Urinary bladder (tissue), 4 donors: ENCODE measurements around the gene CDK5RAP1. TPM values are rescaled to one million over a fixed set of nuclear protein-coding genes. Genes with fewer than 3 reads are reported as not detected.
"Not testable (repeated sequence)": the region's sequence is repeated elsewhere in the genome, so short reads cannot be mapped to it uniquely, and the experiment has no call there.

Source experiments
- DNase-seq: peaks from one replicate; pipeline ENCODE4 v3.0.0-alpha.2; 2015; ENCODE audit errors: extremely low spot score
- H3K27ac ChIP-seq: one replicate; pipeline ENCODE4 v1.5.1; 2013; ENCODE audit warnings: low read depth, mild to moderate bottlenecking, moderate library complexity
- H3K36me3 ChIP-seq: one replicate; pipeline ENCODE4 v1.6.1; 2013; ENCODE audit warnings: mild to moderate bottlenecking, moderate library complexity; ENCODE audit not compliant: insufficient read depth
- H3K4me1 ChIP-seq: one replicate; pipeline ENCODE4 v1.6.1; 2013; ENCODE audit warnings: mild to moderate bottlenecking, moderate library complexity; ENCODE audit not compliant: insufficient read depth
- H3K4me3 ChIP-seq: one replicate; pipeline ENCODE4 v1.5.1; 2013; ENCODE audit warnings: low read depth, low read length
- WGBS: extraction: QIAGEN DNeasy Blood & Tissue Kit; methylation state at CpG from one replicate; pipeline ENCODE4 v1.1.7; 2013; 5-methylcytosine and 5-hydroxymethylcytosine counted together
- polyA plus RNA-seq: library from polyadenylated mRNA; stranded (reverse); fragments of 200-250 nt; gene quantifications from one replicate; pipeline ENCODE4 v1.2.3, GENCODE V29; 2013
- total RNA-seq: library from RNA; depleted of rRNA; stranded (reverse); fragments of >200 nt; gene quantifications from one replicate; pipeline ENCODE4 v1.2.3, GENCODE V29; 2014
- donor health status: healthy with polysubstance abuse.
- donor health status: healthy.

Gene CDK5RAP1
- total and polyA plus RNA-seq, 2 donors: 16.5 to 22.6 TPM

DNA sequence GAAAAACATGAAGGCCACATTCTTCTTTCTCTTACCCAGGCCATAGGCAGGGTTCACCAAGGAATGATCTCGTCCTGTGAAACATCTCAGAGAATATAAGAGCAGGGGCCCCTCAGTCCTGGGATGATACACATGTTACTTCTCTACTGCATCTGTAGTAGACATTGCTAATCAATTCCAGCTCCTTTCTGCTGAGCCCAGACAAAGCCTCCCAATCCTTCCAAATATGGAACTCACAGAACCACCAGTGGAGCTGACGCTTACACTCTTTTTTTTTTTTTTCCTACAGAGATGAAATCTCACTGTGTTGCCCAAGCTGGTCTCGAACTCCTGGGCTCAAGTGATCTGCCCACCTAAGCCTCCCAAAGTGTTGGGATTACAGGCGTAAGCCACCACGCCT, 33.1 kb upstream of the CDK5RAP1 start:
- Histone ChIP-seq H3K27ac (no peak overlapping the region), H3K36me3 (peaks cover 2% of the 10 kb centered on the region), H3K4me3 (no peak overlapping the region), H3K4me1 (no peaks in the 10 kb centered on the region)
- 86% methylated on average over 5 of the region's 5 CpGs for WGBS
- no peak for DNase-seq

DNA sequence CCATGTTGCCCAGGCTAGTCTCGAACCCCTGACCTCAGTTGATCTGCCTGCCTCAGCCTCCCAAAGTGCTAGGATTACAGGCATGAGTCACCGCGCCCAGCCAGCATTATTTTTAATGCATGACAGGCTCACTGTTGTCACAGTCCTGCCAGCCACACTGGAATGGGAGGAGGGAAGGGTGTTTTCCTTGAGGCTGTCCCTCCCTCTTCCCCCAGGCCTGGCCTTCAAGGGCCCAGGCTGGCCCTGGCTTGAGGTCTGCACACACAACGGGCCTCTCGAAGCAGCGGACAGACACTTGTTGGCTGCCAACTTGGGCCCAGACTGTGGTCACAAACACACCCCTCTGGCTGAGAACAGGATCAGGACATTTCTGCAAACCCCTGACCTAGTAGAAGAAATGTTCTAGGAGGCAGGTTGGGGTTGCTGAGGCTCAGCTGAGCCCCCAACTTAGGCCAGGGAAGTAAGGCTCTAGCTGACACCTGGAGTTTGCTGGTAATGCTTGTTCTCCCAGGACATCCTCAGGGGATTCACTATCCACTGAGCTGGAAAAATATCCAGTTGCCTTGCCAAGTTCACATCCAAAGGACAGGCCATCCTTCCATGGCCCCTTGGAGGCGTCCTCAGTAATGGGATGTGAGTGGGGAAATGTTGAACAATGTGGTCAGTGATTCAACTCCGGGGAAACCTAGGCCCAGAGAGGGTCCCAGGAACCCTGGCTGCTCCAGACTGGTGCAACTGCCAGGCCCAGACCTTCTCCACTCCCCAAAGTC, 32.3 kb upstream of the CDK5RAP1 start:
- Histone ChIP-seq H3K4me3 (no peak overlapping the region), H3K27ac (no peak overlapping the region), H3K4me1 (no peaks in the 10 kb centered on the region), H3K36me3 (peaks cover 2% of the 10 kb centered on the region)
- WGBS: 80% methylated on average over 8 of the region's 8 CpGs
- DNase-seq: no peak

DNA sequence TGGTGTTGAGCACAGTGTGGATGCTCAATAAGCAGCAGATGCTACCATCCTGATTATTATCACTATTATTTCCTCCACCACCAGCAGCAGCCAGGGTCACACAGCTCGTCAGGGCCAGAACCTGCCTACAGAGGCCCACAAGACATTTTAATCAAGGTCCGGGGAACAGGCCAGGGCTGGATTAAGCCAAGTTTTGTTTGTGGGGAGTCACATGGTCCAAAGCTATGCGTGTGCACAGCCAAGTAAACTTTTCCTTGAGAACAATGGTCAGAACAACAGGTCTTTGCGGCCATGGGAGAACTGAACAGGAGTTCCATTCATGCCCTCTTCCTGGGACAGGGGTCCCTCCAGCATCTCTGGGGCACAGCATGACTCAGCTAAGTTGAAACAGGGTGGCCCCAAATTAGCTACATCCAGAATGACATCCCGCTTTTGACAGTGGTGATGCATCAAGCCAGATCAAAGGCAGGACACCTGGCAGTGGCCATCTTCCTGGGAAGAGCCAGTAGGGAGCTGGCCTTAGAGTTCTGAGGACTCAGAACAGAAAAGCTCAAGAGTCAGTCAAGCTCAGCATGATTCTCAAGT, 30.6 kb upstream of the CDK5RAP1 start:
- Histone ChIP-seq H3K36me3 (no peaks in the 10 kb centered on the region), H3K4me1 (no peaks in the 10 kb centered on the region), H3K4me3 (no peak overlapping the region), H3K27ac (no peak overlapping the region)
- WGBS: 43% methylated on average over 5 of the region's 5 CpGs
- no peak for DNase-seq

DNA sequence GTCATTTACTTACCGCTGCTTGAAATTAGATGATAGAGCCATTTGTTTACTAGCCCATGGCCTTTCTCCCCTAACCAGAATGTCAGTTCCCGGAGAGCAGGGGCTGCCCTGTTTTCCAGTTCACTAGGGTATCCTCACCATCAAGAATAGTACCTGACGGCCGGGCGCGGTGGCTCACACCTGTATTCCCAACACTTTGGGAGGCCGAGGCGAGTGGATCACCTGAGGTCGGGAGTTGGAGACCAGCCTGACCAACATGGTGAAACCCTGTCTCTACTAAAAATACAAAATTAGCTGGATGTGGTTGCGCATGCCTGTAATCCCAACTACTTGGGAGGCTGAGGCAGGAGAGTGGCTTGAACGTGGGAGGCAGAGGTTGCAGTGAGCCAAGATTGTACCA, 22.6 kb upstream of the CDK5RAP1 start:
- H3K36me3 ChIP-seq, H3K4me1 ChIP-seq, H3K4me3 ChIP-seq, DNase-seq, H3K27ac ChIP-seq: not testable (repeated sequence)
- WGBS: 83% methylated on average over 11 of the region's 11 CpGs

DNA sequence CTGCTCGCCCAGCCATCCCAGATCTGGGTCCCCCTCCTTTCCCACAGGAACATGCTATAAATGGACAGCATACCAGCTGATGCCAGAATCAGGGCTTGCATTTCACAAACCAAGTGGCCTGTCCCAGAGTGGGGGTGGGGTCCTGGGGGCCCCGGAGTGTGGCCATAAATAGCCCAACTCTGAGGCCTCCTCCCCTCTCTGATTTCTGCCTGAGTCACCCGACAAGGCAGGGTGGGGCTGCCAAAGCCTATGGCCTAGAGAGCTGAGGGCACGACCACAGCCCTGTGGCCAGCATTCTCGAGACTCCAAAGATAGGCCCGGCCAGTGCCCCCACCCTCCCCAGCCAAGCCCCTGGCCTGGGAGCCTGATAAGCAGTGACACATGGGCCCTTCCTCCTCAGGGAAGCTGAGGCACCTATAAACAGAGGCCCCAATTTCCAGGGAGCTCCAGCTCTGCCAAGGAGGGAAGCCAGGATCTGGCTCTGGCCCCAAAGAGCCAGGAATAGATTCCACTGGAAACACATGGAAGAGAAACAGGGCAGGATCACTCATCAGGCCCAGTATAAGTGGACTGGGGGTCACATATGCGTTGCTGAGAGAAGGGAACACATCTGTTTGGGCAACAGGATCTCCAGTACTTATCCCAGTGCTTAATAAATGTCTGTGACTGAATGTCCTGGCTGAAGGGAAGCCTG, 22.0 kb upstream of the CDK5RAP1 start:
- DNase-seq: no peak
- WGBS: 25% methylated on average over 7 of the region's 7 CpGs
- Histone ChIP-seq H3K36me3 (no peaks in the 10 kb centered on the region), H3K4me3 (no peak overlapping the region), H3K4me1 (no peaks in the 10 kb centered on the region), H3K27ac (no peak overlapping the region)

DNA sequence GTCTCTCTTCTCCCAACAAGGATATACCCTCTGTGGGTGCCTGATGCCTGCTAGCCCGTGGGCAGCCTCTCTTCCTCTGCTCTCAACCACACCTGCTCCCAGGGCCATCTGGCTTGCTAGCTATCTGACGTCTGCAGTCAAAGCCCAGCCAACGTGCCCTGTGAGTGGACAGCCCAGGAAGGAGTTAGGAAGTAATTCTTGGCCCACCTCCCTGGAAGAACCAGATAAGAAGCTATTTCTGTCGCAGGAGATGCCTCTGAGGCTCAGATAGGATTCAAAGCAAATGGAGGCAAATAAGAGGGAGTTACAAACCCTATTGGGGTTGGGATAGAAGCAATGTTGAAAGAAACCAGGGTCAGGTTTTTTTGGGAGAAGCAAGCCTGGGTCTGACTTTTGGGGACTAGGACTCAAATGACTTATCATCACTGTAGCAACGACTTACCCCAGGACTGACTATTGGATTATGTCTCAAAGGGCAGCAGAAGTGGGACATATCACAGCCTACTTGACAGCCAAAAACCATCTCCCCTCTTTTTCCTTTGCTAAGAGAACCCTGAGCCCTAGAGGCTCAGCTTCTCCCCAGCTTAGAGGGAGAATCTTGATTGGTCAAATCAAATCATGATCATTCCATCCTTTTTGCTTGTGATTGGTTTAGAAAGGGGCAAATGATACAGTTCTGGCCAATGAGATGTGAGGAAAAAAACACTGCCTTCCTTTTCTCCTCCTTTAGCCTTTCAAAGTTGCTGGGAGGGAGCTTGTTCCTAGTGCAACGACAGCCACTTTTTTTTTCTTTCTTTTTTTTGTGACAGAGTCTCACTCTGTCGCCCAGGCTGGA, 18.0 kb upstream of the CDK5RAP1 start:
- Histone ChIP-seq H3K27ac (no peak overlapping the region), H3K4me1 (no peaks in the 10 kb centered on the region), H3K4me3 (no peak overlapping the region), H3K36me3 (peaks cover 2% of the 10 kb centered on the region)
- WGBS: 35% methylated on average over 7 of the region's 7 CpGs
- DNase-seq: no peak

DNA sequence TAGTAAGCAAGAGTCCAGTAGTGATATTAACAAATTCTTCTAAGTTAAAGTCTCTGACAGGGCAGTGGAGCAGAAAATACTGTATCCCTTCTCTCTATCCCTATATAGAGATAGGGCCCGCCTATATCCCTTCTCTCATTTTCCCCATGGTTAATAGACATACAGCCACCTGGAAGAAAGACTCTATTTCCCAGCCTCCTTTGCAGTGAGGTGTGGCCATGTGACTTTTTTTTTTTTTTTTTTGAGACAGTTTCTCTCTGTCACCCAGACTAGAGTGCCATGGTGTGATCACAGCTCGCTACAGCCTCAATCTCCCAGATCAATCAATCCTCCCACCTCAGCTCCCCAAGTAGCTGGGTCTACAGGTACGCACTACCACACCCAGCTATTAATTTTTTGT, 16.7 kb upstream of the CDK5RAP1 start:
- 90% methylated on average over 3 of the region's 3 CpGs for WGBS
- H3K27ac ChIP-seq: no peak overlapping the region
- H3K4me3 ChIP-seq: no peak overlapping the region

DNA sequence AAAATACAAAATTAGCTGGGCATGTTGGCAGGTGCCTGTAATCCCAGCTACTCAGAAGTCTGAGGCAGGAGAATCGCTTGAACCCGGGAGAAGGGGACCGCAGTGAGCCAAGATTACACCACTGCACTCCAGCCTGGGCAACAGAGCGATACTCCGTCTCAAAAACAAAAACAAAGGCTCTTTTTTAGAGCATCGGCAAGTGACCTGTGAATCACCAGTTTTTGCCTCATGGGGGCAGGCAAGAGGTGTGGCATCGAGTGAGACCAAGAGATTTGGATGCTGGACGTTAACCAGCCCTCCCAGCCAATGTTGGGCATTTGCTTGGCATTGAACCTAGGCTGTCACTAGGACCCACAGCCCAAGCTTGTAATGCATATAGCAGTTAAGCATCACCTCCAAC, 14.6 kb upstream of the CDK5RAP1 start:
- WGBS: 41% methylated on average over 8 of the region's 8 CpGs
- Histone ChIP-seq H3K27ac (no peak overlapping the region), H3K4me3 (no peak overlapping the region), H3K4me1 (no peaks in the 10 kb centered on the region), H3K36me3 (peaks cover 2% of the 10 kb centered on the region)
- DNase-seq: no peak

More for the DNA sequence above, 16.7 kb upstream of the CDK5RAP1 start:
- H3K36me3 ChIP-seq: peaks cover 2% of the 10 kb centered on the region
- DNase-seq: no peak
- no peaks in the 10 kb centered on the region for H3K4me1 ChIP-seq

DNA sequence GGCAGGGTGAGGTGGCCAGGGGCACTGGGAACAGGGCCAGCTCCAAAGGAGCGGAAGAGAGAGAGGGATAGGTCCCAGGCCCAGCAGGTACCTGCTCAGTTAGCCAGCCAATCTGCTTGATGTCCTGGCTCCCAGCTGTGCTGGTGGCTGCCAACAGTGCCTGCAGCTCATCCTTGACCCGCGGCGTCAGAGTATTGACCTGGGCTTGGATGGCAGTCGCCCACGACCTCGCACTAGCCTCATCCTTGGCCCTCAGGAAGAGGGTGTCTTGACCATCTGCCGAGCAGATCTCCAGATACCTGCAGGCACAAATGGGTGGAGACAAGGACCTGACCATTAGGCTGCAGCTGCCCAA, 11.1 kb upstream of the CDK5RAP1 start:
- Histone ChIP-seq H3K4me1 (no peaks in the 10 kb centered on the region), H3K36me3 (peaks cover 2% of the 10 kb centered on the region), H3K27ac (no peak overlapping the region), H3K4me3 (no peak overlapping the region)
- WGBS: 88% methylated on average over 8 of the region's 8 CpGs
- no peak for DNase-seq

DNA sequence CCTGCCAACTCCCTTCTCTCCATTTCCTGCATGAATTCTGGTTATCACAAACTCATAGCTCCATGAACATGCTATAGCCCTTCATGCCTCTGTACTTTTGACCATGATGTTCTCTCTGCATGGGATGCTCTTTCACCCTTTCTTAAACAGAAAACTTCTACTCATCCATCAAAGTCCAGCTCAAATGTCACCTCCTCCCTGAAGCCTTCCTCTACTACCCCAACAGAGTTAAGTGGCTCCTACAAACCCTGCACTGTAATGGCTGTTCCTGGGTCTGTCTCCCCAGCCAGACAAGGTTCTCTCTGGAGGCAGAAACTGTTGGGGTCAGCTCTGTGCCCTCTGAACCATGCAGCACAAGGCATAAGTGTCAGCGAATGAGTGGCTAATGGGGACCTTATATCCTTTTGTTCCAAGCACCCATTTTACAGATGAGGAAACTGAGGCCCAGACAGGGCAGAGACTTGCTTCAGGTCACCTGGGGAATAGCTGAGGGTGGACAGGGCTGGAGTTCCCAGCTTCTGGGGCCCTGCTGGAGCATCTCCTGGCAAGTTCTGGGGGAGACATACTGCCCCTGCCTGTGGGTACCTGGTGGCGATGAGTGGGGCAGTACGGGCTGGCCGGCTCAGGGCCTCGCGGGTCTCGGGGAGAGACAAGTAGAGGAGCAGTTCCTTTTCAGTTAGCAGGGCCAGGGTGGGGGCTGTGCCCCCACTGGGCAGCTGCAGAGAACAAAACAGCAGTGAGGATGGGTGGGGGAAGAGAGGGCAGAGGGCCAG, 10.6 kb upstream of the CDK5RAP1 start:
- Histone ChIP-seq H3K36me3 (peaks cover 2% of the 10 kb centered on the region), H3K4me3 (no peak overlapping the region), H3K27ac (no peak overlapping the region), H3K4me1 (no peaks in the 10 kb centered on the region)
- 95% methylated on average over 7 of the region's 7 CpGs for WGBS
- DNase-seq: no peak

DNA sequence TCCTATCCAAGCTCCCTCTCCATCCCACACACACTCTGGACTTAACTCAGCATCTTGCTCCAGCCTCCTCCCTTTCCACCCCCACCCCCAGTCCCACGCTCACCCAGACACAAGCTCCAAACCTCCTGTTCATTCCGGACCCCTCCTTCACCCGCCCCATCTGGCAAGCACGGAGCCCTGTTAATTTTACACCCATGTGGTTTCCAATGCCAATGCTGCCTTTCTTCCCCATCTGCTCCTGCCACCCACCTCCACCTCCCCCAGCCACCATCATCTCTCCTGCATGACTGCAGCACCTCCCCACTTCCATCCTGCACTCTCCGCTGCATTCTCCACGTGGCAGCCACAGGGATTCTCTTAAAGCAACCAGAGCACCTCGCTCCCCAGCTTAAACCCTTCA, 9.9 kb upstream of the CDK5RAP1 start:
- 83% methylated on average over 7 of the region's 7 CpGs for WGBS
- no peak overlapping the region for H3K4me3 ChIP-seq
- H3K36me3 ChIP-seq: peaks cover 2% of the 10 kb centered on the region
- no peaks in the 10 kb centered on the region for H3K4me1 ChIP-seq
- no peak overlapping the region for H3K27ac ChIP-seq
- no peak for DNase-seq

DNA sequence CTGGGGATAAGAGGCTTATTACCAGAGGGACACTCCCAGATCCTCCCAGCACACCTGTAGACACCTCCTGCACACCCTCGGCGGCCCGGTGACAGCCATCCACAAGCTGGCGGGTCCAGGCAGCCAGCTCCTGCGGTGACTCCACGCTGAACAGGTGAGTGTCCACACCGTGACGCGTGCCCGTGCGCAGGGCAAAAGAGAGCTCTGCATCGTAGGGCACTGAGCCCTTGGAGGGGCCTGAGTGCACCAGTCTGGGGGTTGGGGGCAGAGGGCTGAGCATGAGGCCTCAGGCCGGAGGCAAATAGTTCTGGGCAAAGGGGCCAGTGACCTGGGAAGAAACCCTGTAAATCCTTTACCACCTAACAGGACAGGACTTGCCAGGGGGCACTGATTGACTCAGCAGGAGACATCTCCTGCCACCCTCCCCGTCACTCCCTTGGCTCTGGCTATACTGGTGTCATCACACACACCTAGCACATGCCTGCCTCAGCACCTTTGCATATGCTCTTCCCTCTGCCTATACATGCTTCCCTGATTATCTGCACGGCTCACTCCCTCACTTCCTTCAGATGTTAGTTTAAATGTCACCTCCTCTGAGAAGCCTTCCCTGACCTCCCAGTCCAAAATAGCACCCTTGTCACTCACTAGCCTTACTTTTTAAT, 8.9 kb upstream of the CDK5RAP1 start:
- Histone ChIP-seq H3K4me1 (no peaks in the 10 kb centered on the region), H3K27ac (no peak overlapping the region), H3K4me3 (no peak overlapping the region), H3K36me3 (peaks cover 2% of the 10 kb centered on the region)
- 95% methylated on average over 15 of the region's 15 CpGs for WGBS
- no peak for DNase-seq
